Loucy (cell line): ENCODE measurements around the gene PPP3CA.

Source experiments
- H2AFZ ChIP-seq: fragments of 200-600 bp; sonication (generic); 2 replicates; pipeline ENCODE4 v1.6.0; 2016; ENCODE audit warnings: antibody characterized with exemption, mild to moderate bottlenecking, low read length, moderate library complexity
- H3F3A ChIP-seq: fragments of 200-600 bp; 2 replicates; pipeline ENCODE4 v1.6.0; 2016; ENCODE audit warnings: antibody characterized with exemption, low read depth, mild to moderate bottlenecking
- H3K27me3 ChIP-seq: fragments of 200-600 bp; sonication (generic); 2 replicates; pipeline ENCODE4 v1.6.1; 2014; ENCODE audit warnings: low read length, mild to moderate bottlenecking; ENCODE audit not compliant: insufficient read depth, poor library complexity, severe bottlenecking
- H3K36me3 ChIP-seq: fragments of 200-600 bp; sonication (generic); 2 replicates; pipeline ENCODE4 v1.6.1; 2016; ENCODE audit warnings: low read length; ENCODE audit not compliant: insufficient read depth
- H3K4me1 ChIP-seq: fragments of 200-600 bp; sonication (generic); 2 replicates; pipeline ENCODE4 v1.5.1; 2014; ENCODE audit warnings: low read length, mild to moderate bottlenecking; ENCODE audit not compliant: insufficient read depth, poor library complexity, severe bottlenecking
- H3K4me2 ChIP-seq: fragments of 200-600 bp; sonication (generic); 2 replicates; pipeline ENCODE4 v1.6.0; 2014; ENCODE audit warnings: antibody characterized with exemption, low read length, low read depth, mild to moderate bottlenecking; ENCODE audit not compliant: poor library complexity, severe bottlenecking
- H3K4me3 ChIP-seq: fragments of 200-600 bp; sonication (generic); 2 replicates; pipeline ENCODE4 v1.5.1; 2014; ENCODE audit warnings: low read length, mild to moderate bottlenecking, mixed read lengths; ENCODE audit not compliant: poor library complexity, severe bottlenecking
- H3K79me2 ChIP-seq: fragments of 200-600 bp; sonication (generic); 2 replicates; pipeline ENCODE4 v1.6.1; 2014; ENCODE audit warnings: low read length; ENCODE audit not compliant: insufficient read depth
- H3K9ac ChIP-seq: fragments of 200-600 bp; sonication (generic); 2 replicates; pipeline ENCODE4 v1.6.0; 2014; ENCODE audit warnings: mild to moderate bottlenecking, low read depth, low read length, moderate library complexity; ENCODE audit not compliant: poor library complexity, severe bottlenecking
- H3K9me2 ChIP-seq: fragments of 200-600 bp; sonication (generic); replicated peaks from 2 replicates; pipeline ENCODE4 v1.6.1; 2016; ENCODE audit warnings: low read depth, low read length, mixed read lengths
- H3K9me3 ChIP-seq: fragments of 200-600 bp; sonication (generic); 2 replicates; pipeline ENCODE4 v1.6.1; 2014; ENCODE audit warnings: mild to moderate bottlenecking, antibody characterized with exemption, low read length, low read depth; ENCODE audit not compliant: insufficient read depth
- H4K20me1 ChIP-seq: fragments of 200-600 bp; sonication (generic); 2 replicates; pipeline ENCODE4 v1.6.0; 2014; ENCODE audit warnings: antibody characterized with exemption, low read length, mild to moderate bottlenecking; ENCODE audit not compliant: insufficient read depth, poor library complexity, severe bottlenecking
- EZH2phosphoT487 ChIP-seq: fragments of 200-600 bp; IDR thresholded peaks from 2 replicates; pipeline ENCODE4 v1.6.1; 2018; ENCODE audit warnings: antibody characterized with exemption, mild to moderate bottlenecking, moderate library complexity, borderline replicate concordance
- TF ChIP-seq, protein P1 (sequence below): fragments of 200-600 bp; sonication (generic); conservative IDR thresholded peaks from 2 replicates; pipeline ENCODE4 v1.5.1; 2014; ENCODE audit warnings: mild to moderate bottlenecking, antibody characterized with exemption, low read length

Gene PPP3CA

GRCh38 chr4:101277671-101278070 lies 69.7 kb downstream of the PPP3CA start:
- no peak overlapping the region for H2AFZ ChIP-seq
- peaks cover 36% of the 10 kb centered on the region for H3K79me2 ChIP-seq
- peaks cover 9% of the 10 kb centered on the region for H3K4me1 ChIP-seq
- no peaks in the 10 kb centered on the region for H3K9me2 ChIP-seq
- no peaks in the 10 kb centered on the region for H4K20me1 ChIP-seq
- no peak overlapping the region for H3K4me3 ChIP-seq
- no peak for TF ChIP-seq EZH2phosphoT487
- TF ChIP-seq, protein P1, sequence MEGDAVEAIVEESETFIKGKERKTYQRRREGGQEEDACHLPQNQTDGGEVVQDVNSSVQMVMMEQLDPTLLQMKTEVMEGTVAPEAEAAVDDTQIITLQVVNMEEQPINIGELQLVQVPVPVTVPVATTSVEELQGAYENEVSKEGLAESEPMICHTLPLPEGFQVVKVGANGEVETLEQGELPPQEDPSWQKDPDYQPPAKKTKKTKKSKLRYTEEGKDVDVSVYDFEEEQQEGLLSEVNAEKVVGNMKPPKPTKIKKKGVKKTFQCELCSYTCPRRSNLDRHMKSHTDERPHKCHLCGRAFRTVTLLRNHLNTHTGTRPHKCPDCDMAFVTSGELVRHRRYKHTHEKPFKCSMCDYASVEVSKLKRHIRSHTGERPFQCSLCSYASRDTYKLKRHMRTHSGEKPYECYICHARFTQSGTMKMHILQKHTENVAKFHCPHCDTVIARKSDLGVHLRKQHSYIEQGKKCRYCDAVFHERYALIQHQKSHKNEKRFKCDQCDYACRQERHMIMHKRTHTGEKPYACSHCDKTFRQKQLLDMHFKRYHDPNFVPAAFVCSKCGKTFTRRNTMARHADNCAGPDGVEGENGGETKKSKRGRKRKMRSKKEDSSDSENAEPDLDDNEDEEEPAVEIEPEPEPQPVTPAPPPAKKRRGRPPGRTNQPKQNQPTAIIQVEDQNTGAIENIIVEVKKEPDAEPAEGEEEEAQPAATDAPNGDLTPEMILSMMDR: no peak
- no peaks in the 10 kb centered on the region for H3F3A ChIP-seq
- no peak overlapping the region for H3K9ac ChIP-seq
- H3K36me3 ChIP-seq: no peaks in the 10 kb centered on the region
- no peak overlapping the region for H3K4me2 ChIP-seq
- H3K27me3 ChIP-seq: no peaks in the 10 kb centered on the region
- no peaks in the 10 kb centered on the region for H3K9me3 ChIP-seq

DNA sequence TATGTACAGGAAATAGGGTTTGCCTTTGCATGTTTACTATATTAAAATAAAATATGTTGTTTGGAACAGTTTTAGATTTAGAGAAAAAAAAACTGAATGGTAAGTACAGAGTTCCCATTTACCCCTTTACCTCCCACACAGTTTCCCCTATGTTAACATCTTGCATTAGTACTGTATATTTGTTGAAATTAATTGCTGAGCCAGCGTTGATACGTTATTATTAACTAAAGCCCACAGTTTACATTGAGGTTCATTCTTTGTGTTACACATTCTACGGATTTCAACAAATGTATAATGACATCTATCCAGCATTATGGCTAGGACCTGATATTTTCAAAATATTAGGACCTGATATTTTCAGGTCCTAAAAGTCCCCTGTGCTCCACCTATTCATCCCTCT lies 70.7 kb downstream of the PPP3CA start:
- Histone ChIP-seq H2AFZ (no peak overlapping the region), H3K27me3 (no peaks in the 10 kb centered on the region), H3K79me2 (peaks cover 31% of the 10 kb centered on the region), H3K9me2 (no peaks in the 10 kb centered on the region), H3K36me3 (no peaks in the 10 kb centered on the region), H3K4me3 (no peak overlapping the region), H3F3A (no peaks in the 10 kb centered on the region), H3K4me2 (no peak overlapping the region), H3K9me3 (no peaks in the 10 kb centered on the region), H4K20me1 (peaks cover 6% of the 10 kb centered on the region), H3K9ac (no peak overlapping the region), H3K4me1 (peaks cover 4% of the 10 kb centered on the region)
- TF ChIP-seq EZH2phosphoT487: no peak

DNA sequence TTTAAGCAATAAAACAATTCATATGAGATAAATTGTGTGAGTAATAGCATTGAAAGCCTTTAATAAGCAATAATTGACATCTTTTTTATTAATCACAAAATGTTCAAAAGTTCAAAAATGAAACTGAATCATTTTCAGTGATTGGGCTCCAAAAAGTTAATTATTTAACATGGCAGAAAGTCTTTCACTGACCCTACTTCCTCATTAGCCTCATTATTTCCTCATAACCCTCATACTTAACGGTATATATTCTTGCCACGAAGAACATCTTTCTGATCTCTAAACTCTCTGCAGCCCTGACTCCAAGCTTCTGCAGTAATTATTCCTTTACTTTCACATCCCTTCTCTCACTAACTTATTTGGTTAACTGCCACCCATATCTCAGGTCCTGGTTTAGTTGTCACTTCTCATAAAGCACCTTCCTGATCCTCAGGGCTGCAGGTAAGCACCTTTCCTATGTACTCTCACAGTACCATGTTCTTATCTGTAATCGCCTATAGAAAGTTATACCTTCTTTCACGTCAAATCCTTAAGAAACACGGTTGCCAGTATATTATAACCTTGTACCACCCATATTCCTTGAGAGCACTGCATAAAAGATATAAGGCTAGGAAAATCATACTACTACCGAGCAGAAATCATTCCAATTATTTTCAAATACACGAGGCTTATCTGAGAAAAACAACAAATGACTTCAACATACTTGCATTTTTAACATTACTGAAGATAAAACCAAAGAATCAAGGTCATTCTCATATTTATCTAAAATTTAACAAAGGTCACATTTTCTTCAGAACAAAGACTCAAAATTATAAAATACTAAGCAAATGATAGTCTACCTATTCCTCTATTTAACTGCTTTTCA lies 72.2 kb downstream of the PPP3CA start:
- no peak overlapping the region for H3K4me2 ChIP-seq
- no peaks in the 10 kb centered on the region for H3K36me3 ChIP-seq
- H3K27me3 ChIP-seq: no peaks in the 10 kb centered on the region
- peaks cover 6% of the 10 kb centered on the region for H3K4me1 ChIP-seq
- peaks cover 31% of the 10 kb centered on the region for H3K79me2 ChIP-seq
- H3K9me2 ChIP-seq: no peaks in the 10 kb centered on the region
- peaks cover 12% of the 10 kb centered on the region for H4K20me1 ChIP-seq
- H3K9me3 ChIP-seq: no peaks in the 10 kb centered on the region
- H3F3A ChIP-seq: no peaks in the 10 kb centered on the region
- TF ChIP-seq, protein P1: no peak
- no peak for TF ChIP-seq EZH2phosphoT487
- no peak overlapping the region for H3K9ac ChIP-seq
- no peak overlapping the region for H3K4me3 ChIP-seq
- no peak overlapping the region for H2AFZ ChIP-seq
